DMS79 treated with DMSO at 0.1 percent for 48 hours (cell line): Measurements from ENCODE around the gene SSH2.

Source experiments
- DNase-seq: peaks from one replicate; lab custom pipeline; 2025; lab: John Stamatoyannopoulos, UW

SSH2 gene

GRCh38 chr17:29590411-29591145 is 339.4 kb downstream of the SSH2 start:
- peak; percentile 63 for DNase-seq

- DNase-seq, result peak; percentile 68
Observed at GRCh38 chr17:29589524-29590410, 340.3 kb downstream of the SSH2 start, which contains the start of gene GIT1. Gene GIT1, minus strand, starts transcription at chr17:29589648. Its CDS starts 270 bp downstream, at chr17:29589378.

GRCh38 chr17:29588562-29589411 is 341.2 kb downstream of the SSH2 start:
- no peak for DNase-seq

GRCh38 chr17:29588017-29588561 is 341.9 kb downstream of the SSH2 start:
- DNase-seq, result no peak

- DNase-seq, result no peak
Observed at GRCh38 chr17:29587591-29587990, 342.4 kb downstream of the SSH2 start.

- DNase-seq, result no peak
Observed at GRCh38 chr17:29586676-29587469, 343.2 kb downstream of the SSH2 start.

- DNase-seq, result no peak
Observed at GRCh38 chr17:29585080-29585751, 344.8 kb downstream of the SSH2 start.

- no peak for DNase-seq
Observed at GRCh38 chr17:29584452-29585079, 345.5 kb downstream of the SSH2 start.

GRCh38 chr17:29583324-29584248 is 346.4 kb downstream of the SSH2 start:
- peak; percentile 16 for DNase-seq

GRCh38 chr17:29582772-29583171 is 347.3 kb downstream of the SSH2 start:
- no peak for DNase-seq

- no peak for DNase-seq
Observed at GRCh38 chr17:29582254-29582765, 347.7 kb downstream of the SSH2 start.

GRCh38 chr17:29581583-29582253 is 348.3 kb downstream of the SSH2 start:
- peak; percentile 16 for DNase-seq

- DNase-seq, result peak; percentile 61
Observed at GRCh38 chr17:29579866-29580771, 349.9 kb downstream of the SSH2 start.

GRCh38 chr17:29578626-29579485 is 351.2 kb downstream of the SSH2 start:
- DNase-seq, result no peak

GRCh38 chr17:29577385-29578211 is 352.4 kb downstream of the SSH2 start:
- DNase-seq, result no peak
